ENCODE measurements around the gene CIT. TPM values are rescaled to one million over a fixed set of nuclear protein-coding genes. Genes with fewer than 3 reads are reported as not detected.

Gene CIT
- polyA plus RNA-seq, 3 donors, result 0.03 TPM; not detected in 2

- peaks cover 59% of the 10 kb centered on the region for H3K79me2 ChIP-seq (ENCODE audit: insufficient read depth, low read length)
- H3K27me3 Mint-ChIP-seq (ENCODE audit: low read depth in 3 of 3), result peaks cover 0 to 2% (median 0%) of the 10 kb centered on the region in 3 donors
- DNase-seq, result no peak
- TF ChIP-seq CTCF (IDR thresholded peaks at IDR 0.05), result no peak
- peak overlapping the region in 1 of 2 donors; percentile 54 for H3K4me3 Mint-ChIP-seq
- H3K36me3 ChIP-seq (replicated peaks in 1 of 2; ENCODE audit: control insufficient read depth in 1 of 2, insufficient read depth in 2 of 2, low read length in 2 of 2), result peaks cover 44 to 53% of the 10 kb centered on the region in 2 donors
- H3K4me1 ChIP-seq (ENCODE audit: control insufficient read depth in 1 of 2, insufficient read depth in 2 of 2, low read length in 2 of 2), result peaks cover 28 to 46% of the 10 kb centered on the region in 2 donors
- H3K4me3 ChIP-seq (replicated peaks in 1 of 3; ENCODE audit: low read depth in 2 of 3, low read length in 3 of 3), result no peak overlapping the region
- no peaks in the 10 kb centered on the region for H3K9me3 ChIP-seq (replicated peaks in 1 of 2; ENCODE audit: control insufficient read depth in 1 of 2, insufficient read depth in 1 of 2, low read length in 2 of 2)
- H3K9ac ChIP-seq (ENCODE audit: insufficient read depth, low read length, poor library complexity, severe bottlenecking), result no peak overlapping the region
- peak overlapping the region in 2 of 7 donors; percentile 15 to 55 for H3K27ac Mint-ChIP-seq
- peak overlapping the region in 1 of 2 donors; percentile 36 for H3K27ac ChIP-seq (ENCODE audit: low read depth in 1 of 2, low read length in 2 of 2)
- no peak overlapping the region for H2AFZ ChIP-seq (ENCODE audit: insufficient read depth, low read depth, low read length, poor library complexity, severe bottlenecking)
- no peaks in the 10 kb centered on the region for H3K27me3 ChIP-seq (ENCODE audit: control insufficient read depth in 2 of 2, insufficient read depth in 2 of 2, low read length in 2 of 2)
- peaks cover 47 to 49% of the 10 kb centered on the region in 2 donors for H3K36me3 Mint-ChIP-seq
- peaks cover 47% of the 10 kb centered on the region for H3K4me1 Mint-ChIP-seq
- H4K20me1 ChIP-seq (ENCODE audit: insufficient read depth, low read length), result peaks cover 17% of the 10 kb centered on the region
- intact Hi-C loops (cut with micrococcal nuclease), result loop anchor here (2.0 to 10.0 kb wide), 2 partner anchors 13 to 205 kb away; partner anchors contain the start of gene CIT (in 1 of the 2)
- WGBS (ENCODE audit: insufficient coverage), result 100% methylated on average over 3 of the region's 11 CpGs
- H3K9me3 Mint-ChIP-seq, result no peaks in the 10 kb centered on the region
- no peak overlapping the region for H3K4me2 ChIP-seq (replicated peaks; ENCODE audit: extremely low read depth, low read length, poor library complexity, severe bottlenecking)
Measured at GRCh38 chr12:119669744-119670472, 207.2 kb downstream of the CIT start.

GRCh38 chr12:119668324-119668841 is 208.7 kb downstream of the CIT start:
- H3K27ac ChIP-seq (ENCODE audit: low read depth in 1 of 2, low read length in 2 of 2), result peak overlapping the region; percentile 90 to 95

More at GRCh38 chr12:119668324-119668841, 208.7 kb downstream of the CIT start:
- Mint-ChIP-seq H3K27me3 (ENCODE audit: low read depth in 3 of 3) (peaks cover 0 to 2% (median 0%) of the 10 kb centered on the region in 3 donors), H3K27ac (peak overlapping the region; percentile 88 to 96 (median 92)), H3K4me3 (peak overlapping the region; percentile 88 to 92), H3K36me3 (peaks cover 33 to 34% of the 10 kb centered on the region in 2 donors), H3K4me1 (peaks cover 40% of the 10 kb centered on the region), H3K9me3 (peaks cover 0 to 3% (median 0%) of the 10 kb centered on the region in 7 donors)
- H3K4me2 ChIP-seq (replicated peaks; ENCODE audit: extremely low read depth, low read length, poor library complexity, severe bottlenecking), result peak overlapping the region; percentile 87
- H3K9me3 ChIP-seq (replicated peaks in 1 of 2; ENCODE audit: control insufficient read depth in 1 of 2, insufficient read depth in 1 of 2, low read length in 2 of 2), result no peaks in the 10 kb centered on the region
- H2AFZ ChIP-seq (ENCODE audit: insufficient read depth, low read depth, low read length, poor library complexity, severe bottlenecking), result peak overlapping the region; percentile 99
- H3K9ac ChIP-seq (ENCODE audit: insufficient read depth, low read length, poor library complexity, severe bottlenecking), result peak overlapping the region; percentile 97
- H3K36me3 ChIP-seq (replicated peaks in 1 of 2; ENCODE audit: control insufficient read depth in 1 of 2, insufficient read depth in 2 of 2, low read length in 2 of 2), result peaks cover 28 to 38% of the 10 kb centered on the region in 2 donors
- H4K20me1 ChIP-seq (ENCODE audit: insufficient read depth, low read length), result peaks cover 9% of the 10 kb centered on the region
- 10% methylated on average over 4 of the region's 14 CpGs for WGBS (ENCODE audit: insufficient coverage)
- H3K79me2 ChIP-seq (ENCODE audit: insufficient read depth, low read length), result peaks cover 59% of the 10 kb centered on the region
- TF ChIP-seq CTCF (IDR thresholded peaks at IDR 0.05), result no peak
- H3K4me3 ChIP-seq (replicated peaks in 1 of 3; ENCODE audit: low read depth in 2 of 3, low read length in 3 of 3), result peak overlapping the region; percentile 74 to 98 (median 93)
- H3K27me3 ChIP-seq (ENCODE audit: control insufficient read depth in 2 of 2, insufficient read depth in 2 of 2, low read length in 2 of 2), result no peaks in the 10 kb centered on the region
- intact Hi-C loops (cut with micrococcal nuclease), result no loop called here
- peaks cover 28 to 42% of the 10 kb centered on the region in 2 donors for H3K4me1 ChIP-seq (ENCODE audit: control insufficient read depth in 1 of 2, insufficient read depth in 2 of 2, low read length in 2 of 2)
- DNase-seq, result peak in 1 of 3 donors; percentile 8
